Stimulated activated naive CD8-positive, alpha-beta T cell treated with anti-CD3 and anti-CD28 coated beads, Interleukin-15, amount 100 ng/mL, for 72 hours (primary cell): ENCODE measurements around the gene CCS.

Experiments
- ATAC-seq: fragments of 150-1000 bp; cut with Tn5 transposase; 2 replicates; pipeline ENCODE4 v1.10.0; 2021; ENCODE audit warnings: mild to moderate bottlenecking, moderate library complexity
- DNase-seq, 2 donors: peaks; one replicate each; pipeline ENCODE4 v3.0.0; 2021 to 2022
- H3K27ac Mint-ChIP-seq, 2 donors: one replicate each; pipeline ENCODE4 v1.8.0; 2022; ENCODE audit warnings: mild to moderate bottlenecking in 2 of 2, mixed read lengths in 2 of 2, moderate library complexity in 2 of 2
- H3K27me3 Mint-ChIP-seq: one replicate; pipeline ENCODE4 v1.8.0; 2022; ENCODE audit warnings: mixed read lengths
- H3K4me1 Mint-ChIP-seq: one replicate; pipeline ENCODE4 v1.8.0; 2022; ENCODE audit warnings: mild to moderate bottlenecking, mixed read lengths
- H3K4me3 Mint-ChIP-seq, 2 donors: one replicate each; pipeline ENCODE4 v1.8.0; 2022; ENCODE audit warnings: mild to moderate bottlenecking in 2 of 2, mixed read lengths in 2 of 2, moderate library complexity in 1 of 2
- H3K9me3 Mint-ChIP-seq, 2 donors: one replicate each; pipeline ENCODE4 v1.8.0; 2022; ENCODE audit warnings: mixed read lengths in 2 of 2

Gene CCS

GRCh38 chr11:66556086-66556485, 36.9 kb upstream of the CCS start:
- ATAC-seq (no peak), DNase-seq (no peak)
- peaks cover 6% of the 10 kb centered on the region for H3K4me1 Mint-ChIP-seq
- peaks cover 33% of the 10 kb centered on the region for H3K27me3 Mint-ChIP-seq
- H3K27ac Mint-ChIP-seq: peak overlapping the region in 1 of 2 donors; percentile 74
- no peak overlapping the region for H3K4me3 Mint-ChIP-seq
- no peaks in the 10 kb centered on the region for H3K9me3 Mint-ChIP-seq

DNA sequence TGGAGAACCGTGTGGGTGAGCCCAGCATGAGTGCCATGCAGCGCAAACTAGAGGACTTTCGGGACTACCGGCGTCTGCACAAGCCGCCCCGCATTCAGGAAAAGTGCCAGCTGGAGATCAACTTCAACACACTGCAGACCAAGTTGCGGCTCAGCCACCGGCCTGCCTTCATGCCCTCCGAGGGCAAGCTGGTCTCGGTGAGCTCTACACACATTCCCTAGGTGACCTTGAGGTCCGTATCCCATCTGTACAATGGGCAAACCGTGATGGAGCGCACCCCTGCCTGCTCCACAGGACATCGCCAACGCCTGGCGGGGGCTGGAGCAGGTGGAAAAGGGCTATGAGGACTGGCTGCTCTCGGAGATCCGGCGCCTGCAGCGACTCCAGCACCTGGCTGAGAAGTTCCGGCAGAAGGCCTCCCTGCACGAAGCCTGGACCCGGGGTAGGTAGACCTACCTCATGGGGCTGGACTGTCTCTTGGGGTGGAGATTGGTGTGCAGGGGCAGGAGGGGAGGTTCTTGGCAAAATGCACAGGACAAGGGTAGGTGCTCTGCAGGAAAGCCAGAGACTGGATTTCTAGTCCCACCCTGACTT, 35.2 kb upstream of the CCS start:
- ATAC-seq: no peak
- DNase-seq: no peak
- Mint-ChIP-seq H3K27me3 (peaks cover 33% of the 10 kb centered on the region), H3K9me3 (no peaks in the 10 kb centered on the region), H3K4me3 (no peak overlapping the region), H3K4me1 (peaks cover 6% of the 10 kb centered on the region), H3K27ac (no peak overlapping the region)

GRCh38 chr11:66559142-66559865, 33.7 kb upstream of the CCS start:
- Mint-ChIP-seq H3K4me3 (peak overlapping the region in 1 of 2 donors; percentile 37), H3K9me3 (no peaks in the 10 kb centered on the region), H3K27ac (no peak overlapping the region), H3K27me3 (peaks cover 33% of the 10 kb centered on the region), H3K4me1 (peaks cover 6% of the 10 kb centered on the region)
- no peak for DNase-seq
- ATAC-seq: peak; percentile 44

DNA sequence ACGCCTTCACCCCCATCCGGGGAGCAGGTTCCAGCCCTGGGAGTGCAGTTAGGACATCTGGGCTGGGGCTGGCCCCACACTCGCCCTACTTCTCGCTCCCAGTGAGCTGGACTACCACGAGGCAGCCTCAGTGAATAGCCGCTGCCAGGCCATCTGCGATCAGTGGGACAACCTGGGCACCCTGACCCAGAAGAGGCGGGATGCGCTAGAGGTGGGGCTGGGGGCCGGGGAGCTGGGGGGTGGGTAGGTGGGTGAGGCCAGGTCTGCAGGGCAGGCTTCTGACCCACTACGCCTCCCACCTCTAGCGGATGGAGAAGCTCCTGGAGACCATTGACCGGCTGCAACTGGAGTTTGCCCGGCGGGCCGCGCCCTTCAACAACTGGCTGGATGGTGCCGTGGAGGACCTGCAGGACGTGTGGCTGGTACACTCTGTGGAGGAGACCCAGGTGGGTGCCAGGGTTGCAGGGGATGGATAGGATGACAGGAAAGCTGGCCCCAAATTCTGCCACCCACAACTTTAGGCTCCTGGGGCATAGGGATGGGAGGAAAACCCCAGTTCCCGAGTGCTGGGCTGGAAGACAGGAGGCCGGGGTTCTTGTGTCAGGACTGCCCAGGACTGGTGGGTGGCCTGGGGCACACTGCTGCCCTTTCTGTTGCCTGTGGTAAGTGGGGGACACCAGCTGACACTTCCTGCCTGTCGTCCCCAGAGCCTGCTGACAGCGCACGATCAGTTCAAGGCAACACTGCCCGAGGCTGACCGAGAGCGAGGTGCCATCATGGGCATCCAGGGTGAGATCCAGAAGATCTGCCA, 32.9 kb upstream of the CCS start:
- no peak overlapping the region for H3K27ac Mint-ChIP-seq
- no peaks in the 10 kb centered on the region for H3K9me3 Mint-ChIP-seq
- peaks cover 33% of the 10 kb centered on the region for H3K27me3 Mint-ChIP-seq
- no peak for ATAC-seq
- no peak for DNase-seq
- H3K4me3 Mint-ChIP-seq: no peak overlapping the region
- peaks cover 6% of the 10 kb centered on the region for H3K4me1 Mint-ChIP-seq

DNA sequence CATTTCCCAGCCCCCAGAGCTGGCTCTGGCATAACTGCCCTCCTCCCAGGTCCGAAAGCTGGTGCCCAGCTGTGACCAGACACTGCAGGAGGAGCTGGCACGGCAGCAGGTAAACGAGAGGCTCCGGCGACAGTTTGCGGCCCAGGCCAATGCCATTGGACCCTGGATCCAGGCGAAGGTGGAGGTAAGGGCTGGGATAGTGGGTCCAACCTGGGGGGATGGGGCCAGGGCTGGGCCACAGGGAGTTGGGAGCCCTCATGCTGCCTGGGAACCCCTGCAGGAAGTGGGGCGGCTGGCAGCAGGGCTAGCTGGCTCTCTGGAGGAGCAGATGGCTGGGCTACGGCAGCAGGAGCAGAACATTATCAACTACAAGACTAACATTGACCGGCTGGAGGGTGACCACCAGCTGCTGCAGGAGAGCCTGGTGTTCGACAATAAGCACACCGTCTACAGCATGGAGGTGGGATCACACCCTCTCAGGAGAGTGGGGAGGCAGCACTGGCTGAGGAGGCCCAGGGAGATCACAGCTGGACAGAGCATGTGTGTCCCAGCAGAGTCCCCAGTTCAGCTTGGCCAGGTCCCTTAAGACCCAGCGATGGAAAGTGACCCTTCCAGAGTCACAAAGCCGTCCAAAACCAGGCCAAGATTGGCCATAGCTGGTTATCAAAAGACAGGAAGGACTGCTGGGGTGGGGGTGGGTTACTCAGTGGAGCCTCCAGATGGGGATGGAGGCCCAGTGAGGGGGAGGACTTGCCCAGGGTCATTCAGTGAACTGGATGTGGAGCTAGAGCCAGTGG, 31.6 kb upstream of the CCS start:
- H3K27me3 Mint-ChIP-seq: peaks cover 27% of the 10 kb centered on the region
- ATAC-seq: no peak
- H3K9me3 Mint-ChIP-seq: no peaks in the 10 kb centered on the region
- H3K4me3 Mint-ChIP-seq: no peak overlapping the region
- peaks cover 6% of the 10 kb centered on the region for H3K4me1 Mint-ChIP-seq
- no peak for DNase-seq
- peak overlapping the region in 1 of 2 donors; percentile 30 for H3K27ac Mint-ChIP-seq

GRCh38 chr11:66561975-66562248, 31.1 kb upstream of the CCS start:
- Mint-ChIP-seq H3K27me3 (peaks cover 25% of the 10 kb centered on the region), H3K27ac (no peak overlapping the region), H3K4me1 (peaks cover 6% of the 10 kb centered on the region), H3K4me3 (no peak overlapping the region), H3K9me3 (no peaks in the 10 kb centered on the region)
- ATAC-seq: no peak
- no peak for DNase-seq

- Mint-ChIP-seq H3K9me3 (no peaks in the 10 kb centered on the region), H3K27ac (no peak overlapping the region)
These were observed 30.7 kb upstream of the CCS start for GRCh38 chr11:66562275-66562674.

GRCh38 chr11:66562907-66563583, 29.9 kb upstream of the CCS start:
- Mint-ChIP-seq H3K27me3 (peaks cover 14% of the 10 kb centered on the region), H3K4me3 (no peak overlapping the region), H3K4me1 (peaks cover 16% of the 10 kb centered on the region), H3K27ac (no peak overlapping the region), H3K9me3 (no peaks in the 10 kb centered on the region)
- no peak for ATAC-seq
- no peak for DNase-seq

More at GRCh38 chr11:66562275-66562674, 30.7 kb upstream of the CCS start:
- DNase-seq (no peak), ATAC-seq (no peak)
- Mint-ChIP-seq H3K27me3 (peaks cover 22% of the 10 kb centered on the region), H3K4me1 (peaks cover 9% of the 10 kb centered on the region), H3K4me3 (no peak overlapping the region)

DNA sequence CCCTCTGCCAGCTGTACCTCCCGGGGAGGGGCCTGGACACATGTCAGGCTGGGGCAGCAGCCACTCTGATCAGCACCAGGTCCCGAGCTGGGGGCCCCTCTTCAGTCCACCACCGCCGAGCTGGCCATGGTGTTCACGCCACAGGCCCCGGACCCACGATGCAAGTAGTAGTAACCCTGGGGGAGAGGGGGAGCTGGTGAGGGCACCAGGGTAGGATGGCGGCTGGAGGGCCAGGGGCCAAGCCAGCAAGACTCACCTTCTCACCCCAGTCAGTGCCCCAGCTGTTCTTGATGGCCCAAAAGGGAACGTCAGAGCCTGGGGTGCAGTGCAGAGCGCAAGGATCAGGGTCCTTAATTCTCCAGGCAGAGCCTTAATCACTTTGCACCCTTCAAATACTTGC, 29.2 kb upstream of the CCS start:
- H3K4me3 Mint-ChIP-seq: no peak overlapping the region
- H3K9me3 Mint-ChIP-seq: no peaks in the 10 kb centered on the region
- peaks cover 21% of the 10 kb centered on the region for H3K4me1 Mint-ChIP-seq
- ATAC-seq (no peak), DNase-seq (no peak)
- H3K27ac Mint-ChIP-seq: no peak overlapping the region
- peaks cover 6% of the 10 kb centered on the region for H3K27me3 Mint-ChIP-seq

DNA sequence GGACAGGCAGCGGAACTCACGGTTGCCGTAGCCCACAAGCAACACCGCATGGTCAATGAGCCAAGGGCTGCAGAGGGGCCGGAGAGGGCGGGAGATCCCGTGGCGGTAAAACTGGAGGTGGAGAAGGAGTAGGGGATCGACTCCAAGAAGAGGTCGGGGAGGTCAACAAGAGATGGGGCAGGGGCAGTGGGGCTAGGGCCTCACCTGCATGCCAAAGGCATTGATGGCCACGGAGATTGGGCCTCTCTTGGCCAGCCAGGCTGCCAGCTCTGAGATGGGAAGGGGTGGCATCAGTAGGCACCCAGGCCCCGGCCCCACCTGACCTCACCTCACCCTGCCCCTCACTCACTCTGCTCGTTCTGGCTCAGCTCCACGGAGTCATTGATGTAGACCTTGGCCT, 28.4 kb upstream of the CCS start:
- Mint-ChIP-seq H3K27me3 (no peaks in the 10 kb centered on the region), H3K9me3 (no peaks in the 10 kb centered on the region), H3K27ac (no peak overlapping the region), H3K4me1 (peaks cover 18% of the 10 kb centered on the region), H3K4me3 (no peak overlapping the region)
- no peak for ATAC-seq
- no peak for DNase-seq

GRCh38 chr11:66564984-66565383, 28.0 kb upstream of the CCS start:
- Mint-ChIP-seq H3K27me3 (no peaks in the 10 kb centered on the region), H3K4me1 (peaks cover 18% of the 10 kb centered on the region), H3K9me3 (no peaks in the 10 kb centered on the region), H3K27ac (no peak overlapping the region), H3K4me3 (no peak overlapping the region)
- ATAC-seq (no peak), DNase-seq (no peak)

DNA sequence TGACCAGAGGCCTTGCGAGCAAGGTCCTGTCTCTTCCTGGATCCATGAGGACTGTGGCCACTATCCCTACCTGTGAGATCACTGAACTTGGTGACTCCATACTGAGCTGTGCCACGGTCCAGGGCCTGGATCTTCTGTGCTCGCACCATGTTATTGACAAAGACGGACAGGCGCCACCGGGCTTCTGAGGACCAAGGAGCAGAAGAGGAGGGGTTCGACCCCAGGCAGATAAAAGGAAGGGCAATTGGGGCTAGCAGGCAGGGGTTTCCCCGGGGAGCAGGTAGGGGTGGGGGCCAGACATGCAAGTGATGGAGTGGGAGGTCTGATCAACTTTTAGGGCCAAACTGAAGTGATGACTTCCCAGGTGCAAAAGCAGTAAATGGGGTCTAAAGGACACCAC, 26.8 kb upstream of the CCS start:
- ATAC-seq: no peak
- Mint-ChIP-seq H3K27ac (no peak overlapping the region), H3K27me3 (no peaks in the 10 kb centered on the region), H3K4me3 (no peak overlapping the region), H3K4me1 (peaks cover 18% of the 10 kb centered on the region), H3K9me3 (no peaks in the 10 kb centered on the region)
- no peak for DNase-seq

DNA sequence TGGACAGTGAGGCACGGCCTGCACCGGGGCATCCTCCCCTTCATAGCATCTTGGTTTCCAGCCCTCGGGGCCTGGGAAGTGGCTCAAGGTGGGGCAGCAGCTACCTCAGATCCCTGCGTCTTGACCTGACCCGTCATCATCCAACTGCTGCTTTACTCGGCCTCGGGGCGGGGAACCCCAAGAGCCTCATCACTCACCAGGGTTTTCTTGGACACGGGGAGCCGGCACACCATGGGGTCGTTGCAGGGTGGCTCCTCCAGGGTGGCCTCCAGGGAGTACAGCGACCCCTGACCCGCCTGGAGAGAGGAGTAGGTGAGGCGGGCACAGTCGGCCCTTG, 25.2 kb upstream of the CCS start:
- Mint-ChIP-seq H3K27ac (no peak overlapping the region), H3K27me3 (no peaks in the 10 kb centered on the region), H3K4me1 (peaks cover 18% of the 10 kb centered on the region), H3K4me3 (peak overlapping the region; percentile 83 to 90), H3K9me3 (no peaks in the 10 kb centered on the region)
- peak; percentile 44 for ATAC-seq
- DNase-seq: no peak

- ATAC-seq (peak; percentile 92), DNase-seq (peak; percentile 58 to 67)
- Mint-ChIP-seq H3K4me3 (peak within 1 kb of the TSS; percentile 83 to 90), H3K27me3 (no peaks in the 10 kb centered on the region), H3K9me3 (no peaks in the 10 kb centered on the region), H3K27ac (peak within 1 kb of the TSS in 1 of 2 donors; percentile 40), H3K4me1 (peaks cover 18% of the 10 kb centered on the region)
These were observed 24.7 kb upstream of the CCS start, which contains the start of gene CTSF for GRCh38 chr11:66568124-66568916. Gene CTSF, minus strand, starts transcription at chr11:66568606. Its CDS starts 120 bp downstream, at chr11:66568486.
